GM13977 (cell line): ENCODE measurements around the gene MAST4.

Experiments
- DNase-seq: peaks from one replicate; pipeline ENCODE4 v3.0.0; 2012; ENCODE audit warnings: low spot score
- in situ Hi-C: fragments of 300-500 bp; cut with MboI; formaldehyde crosslinking; loops from one replicate; pipeline ENCODE4 v1.12.0; 2022; ENCODE audit warnings: low sequenced_read_pairs, low pct_unique_long_range_greater_than_20kb, mixed read lengths, inconsistent platforms; ENCODE audit not compliant: unreplicated experiment
- TF ChIP-seq, protein P1 (sequence below): IDR thresholded peaks from 2 replicates; pipeline ENCODE4 v1.5.1; 2012; ENCODE audit warnings: mild to moderate bottlenecking, control low read depth; ENCODE audit not compliant: insufficient read depth; ENCODE audit errors: extremely low read depth, missing control alignments

MAST4 gene

DNA sequence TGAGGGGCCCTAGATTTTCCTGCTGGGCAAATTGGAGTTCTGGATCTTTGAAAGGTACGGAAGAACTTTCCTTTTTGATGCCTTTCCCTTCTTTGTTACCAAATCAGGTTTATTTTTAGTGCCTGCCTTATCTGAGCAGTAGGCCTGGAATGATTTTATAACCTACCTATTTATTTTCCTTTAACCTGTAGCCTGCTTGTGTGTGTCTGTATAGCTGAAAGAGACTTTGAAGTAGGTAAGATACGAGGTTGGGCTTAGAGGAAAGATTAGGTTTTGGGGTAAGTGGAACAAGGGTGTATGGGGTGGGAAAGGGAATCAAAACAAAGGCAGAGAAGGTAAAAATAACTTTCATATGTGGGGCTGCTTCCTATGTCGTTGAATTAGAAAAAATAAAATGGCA is 389.2 kb downstream of the MAST4 start:
- TF ChIP-seq, protein P1, sequence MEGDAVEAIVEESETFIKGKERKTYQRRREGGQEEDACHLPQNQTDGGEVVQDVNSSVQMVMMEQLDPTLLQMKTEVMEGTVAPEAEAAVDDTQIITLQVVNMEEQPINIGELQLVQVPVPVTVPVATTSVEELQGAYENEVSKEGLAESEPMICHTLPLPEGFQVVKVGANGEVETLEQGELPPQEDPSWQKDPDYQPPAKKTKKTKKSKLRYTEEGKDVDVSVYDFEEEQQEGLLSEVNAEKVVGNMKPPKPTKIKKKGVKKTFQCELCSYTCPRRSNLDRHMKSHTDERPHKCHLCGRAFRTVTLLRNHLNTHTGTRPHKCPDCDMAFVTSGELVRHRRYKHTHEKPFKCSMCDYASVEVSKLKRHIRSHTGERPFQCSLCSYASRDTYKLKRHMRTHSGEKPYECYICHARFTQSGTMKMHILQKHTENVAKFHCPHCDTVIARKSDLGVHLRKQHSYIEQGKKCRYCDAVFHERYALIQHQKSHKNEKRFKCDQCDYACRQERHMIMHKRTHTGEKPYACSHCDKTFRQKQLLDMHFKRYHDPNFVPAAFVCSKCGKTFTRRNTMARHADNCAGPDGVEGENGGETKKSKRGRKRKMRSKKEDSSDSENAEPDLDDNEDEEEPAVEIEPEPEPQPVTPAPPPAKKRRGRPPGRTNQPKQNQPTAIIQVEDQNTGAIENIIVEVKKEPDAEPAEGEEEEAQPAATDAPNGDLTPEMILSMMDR: no peak
- no peak for DNase-seq
- in situ Hi-C loops: loop anchor here (25.0 kb wide), 2 partner anchors 227 to 1277 kb away; no protein-coding TSS in a partner anchor

DNA sequence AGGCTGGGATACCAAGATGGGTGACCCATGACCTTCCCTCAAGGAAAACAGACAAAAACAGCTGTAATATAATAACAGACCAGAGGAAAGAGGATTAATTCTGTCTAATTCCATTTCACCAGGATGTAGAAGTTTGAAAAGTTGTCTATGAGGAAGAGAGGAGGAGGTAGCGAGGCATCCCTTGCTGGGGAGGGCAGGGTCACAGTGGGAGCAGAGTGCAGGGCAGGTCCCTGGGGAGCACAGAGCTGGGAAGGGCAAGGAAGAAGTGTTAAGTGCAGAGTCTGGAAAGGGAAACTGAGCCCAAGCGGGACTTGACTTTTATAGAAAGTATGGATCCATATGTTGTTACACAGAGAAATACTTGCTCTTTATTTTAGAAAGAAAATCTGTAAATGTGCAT is 389.8 kb downstream of the MAST4 start:
- TF ChIP-seq, protein P1: no peak
- DNase-seq: no peak
- in situ Hi-C loops: loop anchor here (25.0 kb wide), 2 partner anchors 226 to 1276 kb away; no protein-coding TSS in a partner anchor

DNA sequence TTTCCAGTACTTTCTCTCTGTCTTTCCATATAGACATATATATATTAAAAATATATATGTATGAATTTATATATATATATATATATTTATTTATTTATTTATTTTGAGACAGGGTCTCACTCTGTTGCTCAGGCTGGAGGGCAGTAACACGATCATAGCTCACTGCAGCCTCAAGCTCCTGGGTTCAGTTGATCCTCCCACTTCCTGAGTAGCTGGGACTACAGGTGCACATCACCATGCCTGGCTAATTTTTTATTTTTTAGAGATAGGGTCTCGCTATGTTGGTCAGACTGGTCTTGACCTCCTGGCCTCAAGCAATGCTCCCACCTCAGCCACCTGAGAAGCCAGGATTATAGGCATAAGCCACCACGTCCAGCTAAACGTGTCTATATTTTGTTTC is 390.3 kb downstream of the MAST4 start:
- in situ Hi-C loops: loop anchor here (25.0 kb wide), 2 partner anchors 226 to 1276 kb away; no protein-coding TSS in a partner anchor

DNA sequence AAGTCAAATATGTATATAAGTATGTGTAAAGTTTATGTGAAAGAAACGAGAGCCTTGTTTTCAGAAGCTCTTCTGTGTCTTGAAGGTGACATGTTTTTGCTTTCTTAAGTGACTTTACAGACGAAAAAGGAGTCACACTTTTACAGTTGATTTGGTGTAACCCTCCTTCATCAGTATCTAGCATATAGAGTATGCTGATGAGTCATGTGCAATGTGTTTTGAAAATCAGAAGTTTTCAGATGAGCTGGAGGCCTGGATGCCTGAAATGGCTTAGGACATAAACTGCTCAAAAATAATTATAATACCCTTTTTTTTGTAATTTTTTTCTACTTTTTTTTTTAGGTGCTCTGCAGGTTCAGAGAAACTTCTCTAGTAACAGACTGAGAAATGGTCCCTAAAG is 390.9 kb downstream of the MAST4 start:
- TF ChIP-seq, protein P1: no peak
- DNase-seq: no peak
- in situ Hi-C loops: loop anchor here (25.0 kb wide), 2 partner anchors 225 to 1275 kb away; no protein-coding TSS in a partner anchor

More for the DNA sequence above, 390.3 kb downstream of the MAST4 start:
- TF ChIP-seq, protein P1: no peak
- no peak for DNase-seq

DNA sequence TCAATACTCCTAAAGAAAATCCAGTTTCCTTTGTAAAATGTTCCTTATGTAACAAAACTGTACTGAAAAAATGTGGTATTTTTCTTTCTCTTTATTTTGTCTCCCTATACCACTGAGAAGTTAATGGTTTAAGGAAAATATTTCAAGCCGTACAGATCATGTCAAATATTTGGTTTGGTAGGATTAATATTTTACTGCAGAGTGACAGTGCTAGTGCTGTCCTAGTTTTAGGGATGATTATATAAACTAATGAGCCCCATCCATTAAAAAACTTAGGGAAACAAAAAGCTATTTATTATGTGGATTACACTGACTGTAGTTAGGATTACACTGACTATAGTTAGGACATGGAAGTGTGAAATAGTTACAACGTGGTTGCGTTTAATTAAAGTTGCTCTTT is 391.3 kb downstream of the MAST4 start:
- DNase-seq: no peak
- TF ChIP-seq, protein P1: no peak
- in situ Hi-C loops: loop anchor here (25.0 kb wide), 2 partner anchors 225 to 1275 kb away; no protein-coding TSS in a partner anchor

DNA sequence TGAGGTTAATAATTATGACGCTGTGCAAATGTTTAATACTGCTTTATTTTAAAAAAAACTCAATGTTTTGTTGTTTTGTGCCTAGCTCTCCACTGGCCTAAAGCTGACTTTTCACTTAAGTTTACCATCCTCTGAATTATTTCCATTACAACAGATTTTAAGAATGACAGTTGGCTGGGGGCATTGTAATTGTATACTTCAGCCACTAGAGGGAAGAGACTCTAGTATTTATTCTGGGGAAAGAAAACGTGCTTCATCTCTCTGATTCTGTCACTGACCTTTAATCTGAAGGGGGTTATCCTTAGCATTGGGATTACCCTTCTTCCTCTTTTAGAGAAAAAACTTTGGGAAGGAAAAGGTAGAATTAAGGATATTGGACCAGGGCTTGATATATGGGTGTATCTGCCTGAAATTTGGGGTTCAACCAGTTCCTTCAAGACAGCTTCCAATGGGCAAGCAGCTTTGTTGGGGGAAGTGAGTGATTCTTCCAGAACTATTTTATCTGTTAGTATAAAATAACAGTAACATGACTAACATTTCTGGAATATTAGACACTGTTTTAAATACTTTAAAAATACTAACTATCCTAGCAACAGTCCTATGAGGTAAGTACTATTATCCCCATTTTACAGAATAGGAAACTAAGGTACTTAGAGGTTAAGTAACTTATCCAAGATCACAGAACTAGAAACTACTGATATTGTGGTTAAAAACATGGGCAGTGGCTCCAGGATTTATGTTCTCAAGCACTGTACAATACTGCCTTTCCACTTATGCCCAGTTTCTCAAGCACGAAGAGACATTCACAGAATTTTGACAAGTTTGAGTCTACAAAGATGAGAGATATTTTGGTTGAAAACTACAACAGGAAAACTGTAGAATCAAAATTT is 392.0 kb downstream of the MAST4 start:
- in situ Hi-C loops: loop anchor here (25.0 kb wide), 2 partner anchors 224 to 1274 kb away; no protein-coding TSS in a partner anchor
- TF ChIP-seq, protein P1: peak; percentile 55
- DNase-seq: peak; percentile 19
